Inflammatory macrophage treated with lipopolysaccharide for 1 hour (primary cell): Measurements from ENCODE around the gene SCFD2.
"Not testable (repeated sequence)": the region's sequence is repeated elsewhere in the genome, so short reads cannot be mapped to it uniquely, and the experiment has no call there.

Experiments
- DNase-seq, 2 donors: peaks; one replicate each; pipeline ENCODE4 v3.0.0-alpha.2; 2020 to 2022

The SCFD2 gene

DNA sequence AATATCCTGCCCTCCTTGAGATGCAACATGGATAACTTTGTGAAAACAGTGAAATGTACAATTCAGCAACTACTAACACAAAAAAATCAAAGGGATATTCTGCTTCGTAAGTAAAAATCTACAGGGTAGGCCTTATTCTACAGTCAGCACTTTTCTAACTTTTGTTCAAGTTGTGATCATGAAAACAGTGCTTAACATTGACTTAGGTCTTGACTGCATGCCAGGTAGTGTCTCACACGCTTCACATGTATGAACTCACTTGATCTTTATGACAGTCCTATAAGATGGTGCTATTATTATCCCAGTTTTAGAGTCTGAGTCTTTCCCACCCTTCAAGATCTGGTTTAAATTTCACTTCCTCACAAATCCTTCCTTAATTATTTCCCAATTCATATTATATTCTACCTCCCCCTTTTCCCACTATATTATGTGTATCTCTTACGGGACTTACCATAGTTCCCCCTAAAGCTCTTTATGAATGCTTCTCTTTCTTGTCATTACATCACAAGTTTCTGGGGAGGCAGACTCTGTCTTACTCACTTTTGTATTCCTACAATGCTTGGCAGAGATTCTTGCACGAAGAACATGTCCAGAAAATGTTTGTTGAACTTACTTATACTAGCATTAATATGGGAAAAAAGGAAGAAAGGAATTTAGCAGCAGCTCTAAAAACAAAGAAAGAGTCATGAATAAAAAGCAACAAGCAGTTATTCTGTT, 179.8 kb downstream of the SCFD2 start:
- DNase-seq = peak; percentile 6 to 8

DNA sequence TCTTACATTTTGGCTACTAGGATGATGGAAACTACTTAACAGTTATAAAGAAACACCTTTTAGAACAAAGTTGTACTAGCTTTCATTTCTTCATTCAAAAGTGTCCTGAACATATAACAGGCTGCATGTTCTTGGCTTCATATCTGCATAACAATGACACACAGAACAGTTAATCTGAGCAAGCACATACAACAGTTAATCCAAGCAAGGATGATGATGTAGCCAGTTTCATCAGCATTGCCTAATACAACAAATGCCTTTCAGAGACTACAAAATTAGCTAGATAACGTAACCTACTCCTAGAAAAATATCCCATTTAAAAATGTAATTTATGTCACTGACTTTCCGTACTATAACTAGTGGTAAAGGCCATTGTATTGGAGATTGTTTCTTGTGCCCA, 182.1 kb downstream of the SCFD2 start:
- no peak for DNase-seq

DNA sequence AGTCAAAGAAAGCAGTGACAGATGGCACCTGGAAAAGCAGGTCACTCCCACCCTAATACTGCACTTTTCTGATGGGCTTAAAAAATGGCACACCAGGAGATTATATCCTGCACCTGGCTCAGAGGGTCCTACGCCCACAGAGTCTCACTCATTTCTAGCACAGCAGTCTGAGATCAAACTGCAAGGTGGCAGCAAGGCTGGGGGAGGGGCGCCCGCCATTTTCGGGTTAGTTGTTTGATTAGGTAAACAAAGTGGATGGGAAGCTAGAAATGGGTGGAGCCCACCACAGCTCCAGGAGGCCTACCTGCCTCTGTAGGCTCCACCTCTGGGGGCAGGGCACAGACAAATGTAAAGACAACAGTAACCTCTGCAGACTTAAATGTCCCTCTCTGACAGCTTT, 188.1 kb downstream of the SCFD2 start:
- DNase-seq = not testable (repeated sequence)

- DNase-seq = no peak
Measured at GRCh38 chr4:53175640-53176039, 190.2 kb downstream of the SCFD2 start.

- no peak for DNase-seq
Measured at GRCh38 chr4:53174823-53175222, 191.0 kb downstream of the SCFD2 start.

DNA sequence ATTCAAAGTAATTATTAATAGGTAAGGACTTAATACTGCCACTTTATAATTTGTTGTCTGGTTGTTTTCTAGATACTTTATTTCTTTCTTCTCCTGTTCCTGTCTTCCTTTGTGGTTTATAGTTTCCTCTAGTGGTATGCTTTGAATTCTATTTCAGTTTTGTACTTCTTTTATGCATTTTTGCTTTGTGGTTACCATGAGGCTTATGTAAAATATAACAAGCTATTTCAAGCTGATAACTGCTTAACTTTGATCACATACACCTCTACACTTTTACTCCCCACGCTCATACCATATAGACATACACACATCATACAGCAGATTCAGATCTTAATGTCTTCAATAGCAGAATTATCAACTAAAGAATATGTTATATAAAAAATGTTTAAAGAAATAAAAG, 192.3 kb downstream of the SCFD2 start:
- DNase-seq = no peak

- no peak for DNase-seq
Measured at GRCh38 chr4:53171797-53172196, 194.1 kb downstream of the SCFD2 start.

GRCh38 chr4:53169695-53170617, 195.9 kb downstream of the SCFD2 start:
- DNase-seq = no peak

DNA sequence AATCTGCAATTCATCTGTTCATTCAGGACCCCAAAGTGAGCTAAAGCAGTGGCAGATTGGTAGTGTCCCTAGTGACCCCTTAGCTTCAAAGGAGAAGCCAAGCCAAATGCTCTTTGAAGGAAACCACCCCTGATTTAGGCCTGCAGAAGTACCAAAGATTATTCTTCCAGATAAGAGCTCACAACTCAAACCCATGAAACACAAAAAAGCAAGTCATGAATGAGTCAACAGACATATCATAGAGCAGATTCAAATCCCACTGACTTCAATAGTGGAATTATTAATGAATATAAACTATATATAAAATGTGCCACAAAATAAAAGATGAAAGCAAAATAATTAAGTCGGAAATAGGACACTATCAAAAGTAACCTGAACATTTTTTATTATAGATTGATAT, 197.6 kb downstream of the SCFD2 start:
- DNase-seq = no peak

DNA sequence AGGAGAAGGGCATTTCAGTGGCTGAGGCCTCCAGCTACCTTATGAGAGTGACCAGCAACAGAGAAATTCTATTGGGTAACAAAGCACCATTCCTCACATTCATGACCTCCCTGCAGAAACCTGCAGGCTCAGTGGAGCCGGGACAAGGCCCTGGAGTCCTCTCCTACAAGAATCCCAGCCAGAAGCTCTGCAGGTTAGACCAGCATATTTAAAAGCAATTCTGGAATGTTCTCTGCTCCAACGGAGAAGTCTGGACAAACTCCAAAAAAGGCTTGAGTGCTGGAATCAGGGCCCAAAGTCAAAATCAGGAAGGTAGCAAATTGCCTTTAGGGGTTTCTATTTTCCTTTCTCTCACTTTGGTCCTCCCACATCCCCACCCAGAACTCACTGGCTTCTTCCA, 202.9 kb downstream of the SCFD2 start:
- no peak for DNase-seq

GRCh38 chr4:53161787-53162433, 204.0 kb downstream of the SCFD2 start:
- no peak for DNase-seq

GRCh38 chr4:53161051-53161786, 204.6 kb downstream of the SCFD2 start:
- no peak for DNase-seq

- no peak for DNase-seq
Measured at GRCh38 chr4:53156896-53157295, 209.0 kb downstream of the SCFD2 start.

GRCh38 chr4:53152467-53152866, 213.4 kb downstream of the SCFD2 start:
- DNase-seq = no peak

DNA sequence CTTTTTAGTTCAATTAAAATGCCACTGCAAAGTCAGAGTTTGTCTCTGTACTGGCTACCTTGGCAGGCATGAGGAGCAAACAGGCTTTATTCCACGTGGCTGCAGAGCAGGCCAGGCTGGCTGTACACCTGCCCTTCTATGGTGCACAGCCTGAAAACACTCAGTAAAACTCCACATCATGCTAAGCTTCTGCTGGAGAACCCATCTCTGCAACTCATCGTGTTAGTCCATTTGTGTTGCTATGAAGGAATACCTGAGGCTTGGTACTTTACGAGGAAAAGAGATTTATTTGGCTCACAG, 214.4 kb downstream of the SCFD2 start:
- DNase-seq = no peak

DNA sequence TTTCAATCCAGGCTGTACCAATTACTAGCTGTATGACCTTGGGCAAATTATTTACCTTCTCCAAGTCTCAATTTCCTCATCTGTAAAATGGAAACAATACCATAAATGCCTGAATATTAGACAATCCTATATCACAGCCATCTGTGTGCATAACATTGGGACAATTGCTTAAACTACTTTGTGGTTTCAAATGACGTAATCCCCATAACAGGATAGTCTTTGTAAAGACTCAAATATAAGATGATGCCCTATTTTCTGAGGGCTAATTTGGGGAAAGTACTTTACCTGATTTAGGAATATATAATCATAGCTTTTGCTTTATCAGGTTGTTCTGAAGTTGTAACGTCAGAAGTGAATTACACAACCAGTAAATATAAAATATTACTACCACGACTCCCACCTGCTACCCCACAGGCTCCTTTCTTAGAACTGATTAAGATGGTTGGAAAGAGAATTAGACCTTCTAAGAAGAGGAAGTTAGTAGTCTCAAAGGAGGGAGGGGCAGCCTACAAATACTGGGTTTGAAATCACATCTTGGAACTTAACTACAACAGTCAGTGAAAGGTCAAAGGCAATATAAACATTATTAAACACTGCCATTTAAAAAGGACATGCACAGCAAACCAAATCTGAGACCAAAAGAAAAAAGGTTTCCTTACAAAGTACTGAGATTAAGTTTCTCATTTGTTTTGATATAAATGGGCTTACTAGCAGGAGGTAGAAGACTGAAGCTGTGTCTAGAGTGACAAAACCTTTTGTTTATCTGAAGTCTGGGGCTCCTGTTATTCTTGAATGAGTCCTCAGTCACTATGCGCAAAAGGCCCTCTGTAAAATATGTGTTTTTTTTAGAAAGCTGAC, 215.0 kb downstream of the SCFD2 start:
- peak in 1 of 2 donors; percentile 1 for DNase-seq

- no peak for DNase-seq
Measured at GRCh38 chr4:53147711-53148110, 218.2 kb downstream of the SCFD2 start.

DNA sequence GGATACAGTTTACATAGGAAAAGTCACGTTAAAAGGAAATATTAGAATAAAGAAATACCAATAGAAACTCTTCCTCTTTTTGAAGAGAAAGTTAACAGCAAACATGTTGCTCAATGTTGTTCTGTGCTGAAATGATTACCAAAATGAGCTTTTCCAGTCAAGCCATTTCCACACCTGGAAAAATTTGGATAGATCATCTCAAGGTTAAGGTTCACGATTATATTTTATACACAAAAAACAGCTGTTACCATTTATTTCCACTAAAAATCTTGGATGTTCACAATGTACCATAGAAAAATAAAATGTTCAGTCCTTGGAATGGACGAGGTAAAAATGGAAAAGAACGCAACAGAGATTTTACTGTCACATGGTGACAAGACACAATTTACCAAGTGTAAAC, 218.7 kb downstream of the SCFD2 start:
- DNase-seq = no peak

DNA sequence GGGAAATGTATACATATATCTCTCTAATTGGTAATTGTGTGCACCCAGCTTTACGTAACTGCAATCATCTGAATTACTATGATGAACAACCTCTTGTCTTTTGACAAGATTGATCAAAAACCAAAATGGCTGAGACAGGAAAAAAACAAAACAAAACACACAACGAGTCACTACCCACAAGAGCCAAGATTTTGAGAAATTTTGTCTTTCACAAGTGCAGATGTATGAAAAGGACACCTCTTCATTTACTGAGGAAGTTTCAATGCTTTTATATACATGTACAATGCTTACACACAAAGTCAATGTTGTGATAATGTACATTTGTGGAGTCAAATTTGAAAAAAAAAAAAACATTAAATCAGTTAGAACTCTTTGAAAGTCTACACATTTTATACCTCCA, 224.6 kb downstream of the SCFD2 start:
- no peak for DNase-seq

DNA sequence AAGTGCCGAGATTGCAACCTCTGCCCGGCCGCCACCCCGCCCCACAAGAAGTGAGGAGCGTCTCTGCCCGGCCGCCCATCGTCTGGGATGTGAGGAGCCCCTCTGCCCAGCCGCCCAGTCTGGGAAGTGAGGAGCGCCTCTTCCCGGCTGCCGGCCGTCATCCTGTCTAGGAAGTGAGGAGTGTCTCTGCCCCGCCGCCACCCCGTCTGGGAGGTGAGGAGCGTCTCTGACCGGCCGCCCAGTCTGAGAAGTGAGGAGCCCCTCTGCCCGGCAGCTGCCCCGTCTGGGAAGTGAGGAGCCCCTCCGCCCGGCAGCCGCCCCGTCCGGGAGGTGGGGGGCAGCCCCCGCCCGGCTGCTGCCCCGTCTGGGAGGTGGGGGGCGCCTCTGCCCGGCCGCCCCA, 226.6 kb downstream of the SCFD2 start:
- not testable (repeated sequence) for DNase-seq

DNA sequence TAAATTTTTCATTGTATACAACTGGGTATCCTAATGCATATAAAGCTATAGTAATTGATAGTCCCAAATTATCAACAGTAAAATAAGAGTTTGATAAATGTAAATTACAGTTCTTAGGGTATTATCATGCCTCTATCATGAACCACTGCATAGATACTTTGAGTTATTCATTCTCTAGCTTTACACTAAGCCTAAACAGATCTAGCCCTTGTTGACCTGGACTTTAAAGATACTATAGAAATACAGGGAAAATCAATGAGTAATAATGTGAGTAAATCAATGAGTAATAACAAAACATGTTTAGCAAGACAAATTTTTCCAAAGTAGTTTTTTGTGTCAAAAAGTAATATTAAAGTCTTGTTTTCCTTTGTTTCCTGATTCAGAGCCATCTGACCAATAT, 228.4 kb downstream of the SCFD2 start:
- DNase-seq = no peak

- DNase-seq = no peak
Measured at GRCh38 chr4:53136954-53137353, 228.9 kb downstream of the SCFD2 start.
